Fibroblast of lung (primary cell): ENCODE measurements around the gene ARHGDIA. TPM values are rescaled to one million over a fixed set of nuclear protein-coding genes. Genes with fewer than 3 reads are reported as not detected.

Source experiments
- DNase-seq, 2 donors: peaks; one replicate each; pipeline versions ENCODE4 v3.0.0 to v3.0.0-alpha.2; 2010; ENCODE audit warnings: low read depth in 2 of 2
- H2AFZ ChIP-seq: 2 replicates; pipeline ENCODE4 v1.5.1; 2012; ENCODE audit warnings: low read length, control low read depth, inconsistent platforms
- H3K27ac ChIP-seq: 2 replicates; pipeline ENCODE4 v1.5.1; 2011; ENCODE audit warnings: low read length, control low read depth; ENCODE audit not compliant: insufficient read depth
- H3K27me3 ChIP-seq: 2 replicates; pipeline ENCODE4 v1.5.1; 2011; ENCODE audit warnings: mild to moderate bottlenecking, low read length; ENCODE audit not compliant: control insufficient read depth, insufficient read depth
- H3K36me3 ChIP-seq: 2 replicates; pipeline ENCODE4 v1.5.1; 2011; ENCODE audit warnings: low read length; ENCODE audit not compliant: control insufficient read depth, insufficient read depth
- H3K4me1 ChIP-seq: 2 replicates; pipeline ENCODE4 v1.5.1; 2011; ENCODE audit warnings: low read length; ENCODE audit not compliant: control insufficient read depth, insufficient read depth; ENCODE audit errors: extremely low read depth
- H3K4me2 ChIP-seq: 2 replicates; pipeline ENCODE4 v1.5.1; 2011; ENCODE audit warnings: low read length, control low read depth; ENCODE audit not compliant: insufficient read depth; ENCODE audit errors: extremely low read depth
- H3K4me3 ChIP-seq, 4 experiments: fragments of 200-600 bp in 1 of 4; sonication (generic) in 1 of 4; replicated peaks in 1 of 4; 2 replicates each; pipeline ENCODE4 v1.5.1; 2011 to 2016; ENCODE audit warnings: low read length in 4 of 4, low read depth in 3 of 4, mild to moderate bottlenecking in 3 of 4, control low read depth in 2 of 4, inconsistent platforms in 1 of 4, mixed read lengths in 1 of 4; ENCODE audit not compliant: insufficient read depth in 1 of 4; ENCODE audit errors: control extremely low read depth in 1 of 4
- H3K79me2 ChIP-seq: 2 replicates; pipeline ENCODE4 v1.5.1; 2012; ENCODE audit warnings: mild to moderate bottlenecking, low read length, inconsistent platforms; ENCODE audit not compliant: control insufficient read depth, insufficient read depth
- H3K9ac ChIP-seq: 2 replicates; pipeline ENCODE4 v1.5.1; 2011; ENCODE audit warnings: mild to moderate bottlenecking, low read length, control low read depth; ENCODE audit not compliant: insufficient read depth
- H3K9me3 ChIP-seq: 2 replicates; pipeline ENCODE4 v1.5.1; 2012; ENCODE audit warnings: low read depth, low read length; ENCODE audit not compliant: control insufficient read depth, insufficient read depth
- H4K20me1 ChIP-seq: 2 replicates; pipeline ENCODE4 v1.5.1; 2011; ENCODE audit warnings: low read length; ENCODE audit not compliant: control insufficient read depth, insufficient read depth; ENCODE audit errors: extremely low read depth
- EZH2 ChIP-seq: IDR thresholded peaks from 2 replicates; pipeline ENCODE4 v1.5.1; 2012; ENCODE audit warnings: low read length, control low read depth, mild to moderate bottlenecking; ENCODE audit errors: missing control alignments
- polyA plus RNA-seq, 2 donors: library from polyadenylated mRNA; depleted of rRNA in 1 of 2; stranded (reverse) in 1 of 2; unstranded in 1 of 2; fragments of >200 nt; gene quantifications; 2 replicates each; pipeline ENCODE4 v1.2.1, GENCODE V29; 2011 to 2012; ENCODE audit warnings: missing spikeins in 1 of 2
- total RNA-seq: library from RNA; depleted of rRNA; stranded (reverse); fragments of >200 nt; gene quantifications from 2 replicates; pipeline ENCODE4 v1.2.1, GENCODE V29; 2014
- TF ChIP-seq, protein P1 (sequence below), 2 donors: IDR thresholded peaks in 1 of 2; conservative IDR thresholded peaks in 1 of 2; 1 replicate in 1 of 2; 2 replicates in 1 of 2; pipeline ENCODE4 v1.5.1; 2011 to 2012; ENCODE audit warnings: low read length in 2 of 2, control low read depth in 1 of 2, inconsistent platforms in 1 of 2, low read depth in 1 of 2, mild to moderate bottlenecking in 1 of 2

The ARHGDIA gene
- total and polyA plus RNA-seq, 2 donors (not counting 1 experiment from before 2014, with no cell fraction given) = 95.0 to 164 TPM

DNA sequence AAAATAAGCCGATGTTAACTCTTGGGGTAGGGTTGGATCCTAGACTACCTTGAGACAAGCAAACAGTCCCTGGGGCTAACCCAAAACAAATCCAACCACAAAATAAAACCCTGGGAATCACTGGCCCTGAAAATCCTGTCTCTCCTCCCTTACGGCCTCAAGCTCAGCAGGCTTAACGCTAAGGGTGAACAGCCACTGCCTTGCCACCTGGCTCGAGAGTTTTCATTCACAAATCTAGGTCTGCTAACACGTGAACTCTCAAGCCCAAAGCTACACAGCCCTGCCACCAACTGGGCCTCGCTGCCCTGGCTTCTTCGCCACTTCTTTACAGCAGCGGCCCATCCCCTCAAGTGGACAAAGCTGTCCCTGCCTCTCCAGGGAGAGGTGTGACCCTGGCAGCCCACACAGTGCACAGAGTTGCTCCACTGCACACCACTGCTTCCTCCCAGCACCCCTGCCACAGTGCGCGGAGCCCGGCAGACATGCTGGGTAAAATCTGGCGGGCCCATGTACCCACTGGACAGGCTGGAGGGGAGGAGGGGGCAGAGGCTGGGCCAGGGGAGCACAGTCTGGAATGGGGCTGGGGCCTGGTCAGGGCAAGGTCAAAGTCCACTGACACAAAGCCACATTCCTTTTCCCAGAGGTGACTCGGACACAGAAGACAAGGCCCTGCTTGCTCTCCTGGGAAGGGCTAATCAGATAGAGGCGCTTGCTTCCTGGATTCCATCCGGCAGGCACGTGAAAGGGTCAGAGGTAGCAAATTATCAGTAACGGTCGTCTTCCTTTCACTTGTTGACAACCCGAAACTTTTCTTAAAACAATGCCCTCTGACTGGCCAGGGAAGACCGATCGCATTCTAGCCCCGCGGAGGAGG, 39.1 kb upstream of the ARHGDIA start:
- H3K27ac ChIP-seq = peak overlapping the region; percentile 32
- H3K36me3 ChIP-seq = peaks cover 44% of the 10 kb centered on the region
- H3K9me3 ChIP-seq = no peaks in the 10 kb centered on the region
- peaks cover 5% of the 10 kb centered on the region for H3K79me2 ChIP-seq
- TF ChIP-seq EZH2 = no peak
- TF ChIP-seq, protein P1, sequence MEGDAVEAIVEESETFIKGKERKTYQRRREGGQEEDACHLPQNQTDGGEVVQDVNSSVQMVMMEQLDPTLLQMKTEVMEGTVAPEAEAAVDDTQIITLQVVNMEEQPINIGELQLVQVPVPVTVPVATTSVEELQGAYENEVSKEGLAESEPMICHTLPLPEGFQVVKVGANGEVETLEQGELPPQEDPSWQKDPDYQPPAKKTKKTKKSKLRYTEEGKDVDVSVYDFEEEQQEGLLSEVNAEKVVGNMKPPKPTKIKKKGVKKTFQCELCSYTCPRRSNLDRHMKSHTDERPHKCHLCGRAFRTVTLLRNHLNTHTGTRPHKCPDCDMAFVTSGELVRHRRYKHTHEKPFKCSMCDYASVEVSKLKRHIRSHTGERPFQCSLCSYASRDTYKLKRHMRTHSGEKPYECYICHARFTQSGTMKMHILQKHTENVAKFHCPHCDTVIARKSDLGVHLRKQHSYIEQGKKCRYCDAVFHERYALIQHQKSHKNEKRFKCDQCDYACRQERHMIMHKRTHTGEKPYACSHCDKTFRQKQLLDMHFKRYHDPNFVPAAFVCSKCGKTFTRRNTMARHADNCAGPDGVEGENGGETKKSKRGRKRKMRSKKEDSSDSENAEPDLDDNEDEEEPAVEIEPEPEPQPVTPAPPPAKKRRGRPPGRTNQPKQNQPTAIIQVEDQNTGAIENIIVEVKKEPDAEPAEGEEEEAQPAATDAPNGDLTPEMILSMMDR (conservative IDR thresholded peaks at IDR 0.05 in 1 of 2, IDR thresholded peaks at IDR 0.05 in 1 of 2; ENCODE audit: low read depth in 1 of 2, low read length in 2 of 2) = no peak
- peak overlapping the region; percentile 70 to 85 (median 84) for H3K4me3 ChIP-seq
- H4K20me1 ChIP-seq = no peaks in the 10 kb centered on the region
- peak overlapping the region; percentile 93 for H3K4me2 ChIP-seq
- no peaks in the 10 kb centered on the region for H3K27me3 ChIP-seq
- no peak for DNase-seq
- peak overlapping the region; percentile 72 for H3K9ac ChIP-seq
- no peak overlapping the region for H2AFZ ChIP-seq
- peaks cover 5% of the 10 kb centered on the region for H3K4me1 ChIP-seq

DNA sequence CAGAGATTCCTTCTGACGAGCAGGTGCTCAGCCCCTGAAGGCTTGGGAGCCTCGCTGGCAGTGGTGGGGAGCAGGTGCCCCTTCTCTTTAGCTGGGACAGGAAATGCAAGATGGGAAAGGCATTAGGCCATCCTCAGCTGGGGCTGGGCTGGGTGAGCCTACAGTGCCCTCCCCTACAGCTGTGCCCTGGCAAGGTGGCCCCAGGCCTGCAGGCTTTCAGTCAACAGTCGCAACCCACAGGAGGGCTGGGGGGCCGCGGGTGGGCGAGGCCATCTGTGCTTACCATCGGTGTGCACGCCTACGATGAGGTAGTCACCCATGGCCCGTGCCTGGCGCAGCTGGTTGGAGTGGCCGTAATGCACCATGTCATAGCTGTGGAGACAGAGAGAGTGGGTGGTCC, 38.1 kb upstream of the ARHGDIA start:
- no peak overlapping the region for H3K4me3 ChIP-seq
- H3K36me3 ChIP-seq = peaks cover 41% of the 10 kb centered on the region
- H3K4me1 ChIP-seq = peaks cover 5% of the 10 kb centered on the region
- no peaks in the 10 kb centered on the region for H4K20me1 ChIP-seq
- H3K27me3 ChIP-seq = no peaks in the 10 kb centered on the region
- H3K9me3 ChIP-seq = no peaks in the 10 kb centered on the region
- no peak for DNase-seq
- no peak overlapping the region for H3K4me2 ChIP-seq
- H2AFZ ChIP-seq = no peak overlapping the region
- H3K27ac ChIP-seq = no peak overlapping the region
- TF ChIP-seq, protein P1 (conservative IDR thresholded peaks at IDR 0.05 in 1 of 2, IDR thresholded peaks at IDR 0.05 in 1 of 2; ENCODE audit: low read depth in 1 of 2, low read length in 2 of 2) = no peak
- TF ChIP-seq EZH2 = no peak
- no peak overlapping the region for H3K9ac ChIP-seq
- peaks cover 4% of the 10 kb centered on the region for H3K79me2 ChIP-seq

DNA sequence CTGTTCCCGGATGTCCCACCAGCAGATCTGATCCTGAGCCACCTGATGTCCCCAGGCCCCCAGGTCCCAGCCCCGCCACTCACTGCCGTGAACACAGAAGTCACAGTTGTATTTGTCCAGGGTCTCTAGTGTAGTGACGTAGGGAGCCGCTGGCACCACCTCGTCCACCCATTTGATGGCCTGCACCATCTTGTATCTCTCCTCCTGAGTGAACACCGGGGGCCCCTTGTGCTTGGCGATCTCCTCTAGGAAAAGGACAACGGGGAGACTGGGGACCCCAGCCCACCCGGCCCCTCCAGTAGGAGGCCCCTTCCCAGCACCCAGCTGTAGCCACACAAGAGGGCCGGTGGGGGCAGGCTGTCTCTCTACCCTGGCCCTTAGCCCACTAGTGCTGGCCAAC, 37.7 kb upstream of the ARHGDIA start:
- no peaks in the 10 kb centered on the region for H4K20me1 ChIP-seq
- peaks cover 5% of the 10 kb centered on the region for H3K4me1 ChIP-seq
- H3K27ac ChIP-seq = no peak overlapping the region
- DNase-seq = no peak
- H3K36me3 ChIP-seq = peaks cover 39% of the 10 kb centered on the region
- TF ChIP-seq EZH2 = no peak
- TF ChIP-seq, protein P1 (conservative IDR thresholded peaks at IDR 0.05 in 1 of 2, IDR thresholded peaks at IDR 0.05 in 1 of 2; ENCODE audit: low read depth in 1 of 2, low read length in 2 of 2) = no peak
- H3K79me2 ChIP-seq = peaks cover 4% of the 10 kb centered on the region
- no peaks in the 10 kb centered on the region for H3K9me3 ChIP-seq
- no peak overlapping the region for H3K4me3 ChIP-seq
- H3K27me3 ChIP-seq = no peaks in the 10 kb centered on the region
- H3K9ac ChIP-seq = no peak overlapping the region
- H2AFZ ChIP-seq = no peak overlapping the region
- H3K4me2 ChIP-seq = no peak overlapping the region
